Measurements from ENCODE around the gene PDLIM7. TPM values are rescaled to one million over a fixed set of nuclear protein-coding genes. Genes with fewer than 3 reads are reported as not detected.

PDLIM7 gene
- polyA plus RNA-seq, 6 donors from 2014 or later = 1.5 to 6.0 (median 3.9) TPM

DNA sequence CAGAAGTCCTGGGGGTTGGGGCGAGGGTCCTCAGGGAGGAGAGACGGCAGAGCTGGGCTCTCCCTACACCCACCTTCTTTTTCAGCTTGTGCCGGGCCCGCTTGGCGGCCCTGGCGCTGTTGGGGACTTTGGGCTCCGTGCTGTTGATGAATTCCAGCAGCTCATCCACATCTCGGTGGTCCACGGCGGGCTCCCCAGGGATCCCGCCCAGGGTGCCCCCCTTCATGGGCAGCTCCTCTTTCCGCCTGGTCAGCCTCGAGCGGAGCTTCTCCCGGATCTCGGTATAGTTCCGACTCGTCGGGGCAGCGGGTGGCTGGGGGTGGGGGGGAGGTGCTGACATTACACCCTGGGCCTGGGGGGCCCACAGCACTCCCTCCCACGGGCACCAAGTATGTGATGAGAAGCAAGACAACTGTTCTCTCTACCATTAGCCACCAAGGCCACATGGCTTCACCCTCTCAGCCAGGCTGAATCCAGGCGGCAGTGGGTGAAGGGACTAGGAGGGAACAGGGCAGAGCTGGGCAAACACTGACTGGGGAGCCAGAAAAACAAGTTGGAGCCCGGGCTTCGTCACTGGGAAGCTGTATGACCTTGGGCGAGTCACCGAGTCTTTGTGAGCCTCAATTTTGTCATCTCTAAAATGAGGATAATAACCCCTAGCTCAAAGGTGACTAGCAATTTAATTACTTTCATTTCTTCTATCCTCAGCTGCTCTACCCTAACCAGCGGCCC is 34.0 kb upstream of the PDLIM7 start:
- Mint-ChIP-seq H3K36me3 (peaks cover 4 to 17% of the 10 kb centered on the region in 2 donors), H3K4me1 (peaks cover 0 to 20% (median 9%) of the 10 kb centered on the region in 3 donors), H3K27me3 (no peaks in the 10 kb centered on the region), H3K27ac (peak overlapping the region in 1 of 6 donors; percentile 81), H3K4me3 (no peak overlapping the region), H3K9me3 (no peaks in the 10 kb centered on the region)
- DNase-seq (no peak), ATAC-seq (ENCODE audit: low read depth in 2 of 2) (no peak)

DNA sequence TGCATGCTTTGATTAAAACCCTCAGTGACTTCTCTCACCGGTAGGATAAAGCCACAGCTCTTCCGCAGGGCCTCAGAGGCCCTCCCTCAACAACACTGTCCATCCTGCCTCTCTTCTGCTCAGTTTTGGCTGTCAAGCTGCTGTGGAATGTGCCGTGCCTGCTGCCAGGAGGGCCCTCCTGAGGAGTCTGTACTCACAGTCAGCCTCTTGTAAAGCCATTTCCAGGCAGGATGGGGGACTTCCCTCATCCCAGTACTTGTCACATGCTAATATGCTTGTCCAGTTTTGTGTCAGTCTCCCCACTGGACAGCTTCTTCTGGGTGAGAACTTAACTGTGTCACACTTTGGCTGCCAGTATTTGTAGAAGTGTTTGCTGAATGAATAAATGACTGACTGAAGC is 33.2 kb upstream of the PDLIM7 start:
- Mint-ChIP-seq H3K4me3 (no peak overlapping the region), H3K27ac (peak overlapping the region in 1 of 6 donors; percentile 42), H3K9me3 (no peaks in the 10 kb centered on the region), H3K36me3 (peaks cover 4 to 17% of the 10 kb centered on the region in 2 donors), H3K27me3 (no peaks in the 10 kb centered on the region), H3K4me1 (peaks cover 0 to 21% (median 9%) of the 10 kb centered on the region in 3 donors)
- ATAC-seq (ENCODE audit: low read depth in 2 of 2) (no peak), DNase-seq (no peak)

DNA sequence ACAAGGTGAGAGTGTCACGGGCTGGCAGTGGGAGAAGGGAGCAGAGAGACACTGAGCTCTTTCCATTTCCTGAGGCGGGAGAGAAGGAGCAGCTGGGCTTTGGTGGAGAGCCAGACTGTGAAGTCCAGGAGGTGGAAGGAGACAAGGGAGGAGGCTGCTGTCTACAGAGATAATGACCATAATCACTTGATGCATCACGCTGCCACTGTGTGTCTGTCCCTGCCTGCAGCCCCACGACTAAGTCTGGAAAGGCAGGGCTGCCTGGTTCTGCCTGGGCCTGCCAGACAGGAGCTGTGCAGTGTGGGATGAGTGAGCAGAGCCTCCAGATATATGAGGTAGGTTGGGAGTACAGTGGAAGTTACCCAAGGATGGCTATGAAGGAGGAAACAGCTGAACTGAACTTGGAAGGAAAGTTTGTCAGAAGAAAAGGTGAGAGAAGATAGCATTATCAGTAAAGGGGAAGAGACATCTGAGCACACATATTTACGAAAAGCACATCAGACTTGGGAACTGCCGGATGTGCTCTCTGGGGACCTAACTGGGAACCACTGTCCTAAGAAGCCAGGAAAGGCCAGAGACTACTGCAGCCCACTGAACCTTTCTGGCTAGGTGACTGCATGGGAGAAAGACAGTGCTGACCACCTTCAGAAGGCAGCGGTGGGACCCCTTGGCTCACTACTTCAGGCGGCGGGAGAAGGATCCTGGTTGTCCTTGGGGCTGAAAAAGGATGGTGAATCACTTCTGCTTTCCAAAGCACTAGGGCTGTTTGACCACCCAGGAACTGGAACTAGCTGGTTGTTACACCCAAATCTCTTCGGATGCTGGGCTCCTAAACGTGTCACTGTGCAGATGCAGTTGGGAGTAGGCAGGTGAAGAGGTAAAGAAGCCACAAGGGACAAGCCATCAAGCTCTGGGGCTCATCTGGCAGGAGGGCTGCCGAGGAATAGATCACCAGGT is 32.1 kb upstream of the PDLIM7 start:
- H3K27me3 Mint-ChIP-seq = no peaks in the 10 kb centered on the region
- peaks cover 4 to 17% of the 10 kb centered on the region in 2 donors for H3K36me3 Mint-ChIP-seq
- H3K4me1 Mint-ChIP-seq = peaks cover 0 to 23% (median 9%) of the 10 kb centered on the region in 3 donors
- no peak for DNase-seq
- peak overlapping the region in 1 of 8 donors; percentile 33 for H3K4me3 Mint-ChIP-seq
- no peak for ATAC-seq (ENCODE audit: low read depth in 2 of 2)
- H3K27ac Mint-ChIP-seq = peak overlapping the region in 4 of 6 donors; percentile 17 to 70 (median 44)
- no peaks in the 10 kb centered on the region for H3K9me3 Mint-ChIP-seq

DNA sequence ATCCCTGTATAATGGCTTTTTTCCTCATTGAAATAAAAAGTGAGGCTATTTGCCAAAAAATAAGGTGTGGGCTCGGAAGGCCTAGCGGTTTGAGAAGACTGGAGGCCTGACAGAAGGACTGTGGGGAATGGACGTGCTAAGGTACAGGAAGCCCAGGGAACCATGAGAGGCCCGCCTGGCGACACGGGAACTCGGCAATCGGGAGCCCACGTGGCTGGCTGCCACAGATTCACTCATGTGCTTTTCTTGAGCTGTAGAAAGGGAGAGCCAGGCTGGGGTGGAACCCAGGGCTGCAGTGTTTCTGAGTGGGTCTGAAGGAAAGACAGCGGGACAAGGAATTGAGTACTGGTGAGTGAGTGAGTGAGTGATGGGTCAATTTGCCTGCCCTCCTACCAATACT is 31.2 kb upstream of the PDLIM7 start:
- H3K4me1 Mint-ChIP-seq = peaks cover 0 to 21% (median 9%) of the 10 kb centered on the region in 3 donors
- no peak for DNase-seq
- no peaks in the 10 kb centered on the region for H3K9me3 Mint-ChIP-seq
- H3K27me3 Mint-ChIP-seq = no peaks in the 10 kb centered on the region
- H3K4me3 Mint-ChIP-seq = no peak overlapping the region
- peaks cover 4 to 17% of the 10 kb centered on the region in 2 donors for H3K36me3 Mint-ChIP-seq
- ATAC-seq (ENCODE audit: low read depth in 2 of 2) = no peak
- H3K27ac Mint-ChIP-seq = no peak overlapping the region

DNA sequence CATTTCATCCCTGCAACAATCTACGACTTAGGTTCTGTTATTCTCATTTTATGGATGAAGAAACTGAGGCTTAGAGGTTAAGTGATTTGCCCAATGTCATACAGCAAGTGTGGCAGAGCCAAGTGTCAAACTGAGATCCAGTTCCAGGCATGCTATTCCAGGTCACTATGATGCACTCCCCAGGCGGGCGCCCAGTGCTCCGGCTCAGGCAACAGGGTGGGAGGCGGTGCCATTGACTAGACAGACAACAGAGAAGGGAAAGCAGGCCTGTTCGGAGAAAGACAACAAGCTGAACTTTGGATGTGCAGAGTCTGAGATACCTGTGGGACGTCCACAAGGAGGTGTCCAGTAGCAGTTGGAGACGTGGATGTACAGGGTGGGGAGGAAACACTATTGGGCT is 30.2 kb upstream of the PDLIM7 start:
- no peak for ATAC-seq (ENCODE audit: low read depth in 2 of 2)
- H3K4me1 Mint-ChIP-seq = peaks cover 0 to 16% (median 6%) of the 10 kb centered on the region in 3 donors
- no peaks in the 10 kb centered on the region for H3K27me3 Mint-ChIP-seq
- no peak for DNase-seq
- no peaks in the 10 kb centered on the region for H3K9me3 Mint-ChIP-seq
- no peak overlapping the region for H3K4me3 Mint-ChIP-seq
- H3K36me3 Mint-ChIP-seq = peaks cover 4 to 17% of the 10 kb centered on the region in 2 donors
- H3K27ac Mint-ChIP-seq = no peak overlapping the region

GRCh38 chr5:177526791-177527190 is 29.4 kb upstream of the PDLIM7 start:
- DNase-seq (no peak), ATAC-seq (ENCODE audit: low read depth in 2 of 2) (no peak)
- H3K27me3 Mint-ChIP-seq = no peaks in the 10 kb centered on the region
- no peaks in the 10 kb centered on the region for H3K9me3 Mint-ChIP-seq
- H3K4me3 Mint-ChIP-seq = no peak overlapping the region
- no peak overlapping the region for H3K27ac Mint-ChIP-seq
- H3K36me3 Mint-ChIP-seq = peaks cover under 1 to 13% of the 10 kb centered on the region in 2 donors
- peaks cover 0 to 11% (median 5%) of the 10 kb centered on the region in 3 donors for H3K4me1 Mint-ChIP-seq

GRCh38 chr5:177526191-177526590 is 28.8 kb upstream of the PDLIM7 start:
- no peaks in the 10 kb centered on the region for H3K9me3 Mint-ChIP-seq
- peaks cover 4 to 14% (median 11%) of the 10 kb centered on the region in 3 donors for H3K4me1 Mint-ChIP-seq
- no peak overlapping the region for H3K27ac Mint-ChIP-seq
- ATAC-seq (ENCODE audit: low read depth in 2 of 2) (no peak), DNase-seq (no peak)
- no peaks in the 10 kb centered on the region for H3K27me3 Mint-ChIP-seq
- H3K4me3 Mint-ChIP-seq = no peak overlapping the region
- peaks cover 0 to 10% of the 10 kb centered on the region in 2 donors for H3K36me3 Mint-ChIP-seq

GRCh38 chr5:177524941-177525655 is 27.7 kb upstream of the PDLIM7 start:
- Mint-ChIP-seq H3K36me3 (peaks cover 0 to 1% of the 10 kb centered on the region in 2 donors), H3K27me3 (no peaks in the 10 kb centered on the region), H3K4me3 (no peak overlapping the region), H3K27ac (no peak overlapping the region), H3K9me3 (no peaks in the 10 kb centered on the region), H3K4me1 (peaks cover 15 to 22% (median 17%) of the 10 kb centered on the region in 3 donors)
- DNase-seq = no peak
- ATAC-seq (ENCODE audit: low read depth in 2 of 2) = no peak

DNA sequence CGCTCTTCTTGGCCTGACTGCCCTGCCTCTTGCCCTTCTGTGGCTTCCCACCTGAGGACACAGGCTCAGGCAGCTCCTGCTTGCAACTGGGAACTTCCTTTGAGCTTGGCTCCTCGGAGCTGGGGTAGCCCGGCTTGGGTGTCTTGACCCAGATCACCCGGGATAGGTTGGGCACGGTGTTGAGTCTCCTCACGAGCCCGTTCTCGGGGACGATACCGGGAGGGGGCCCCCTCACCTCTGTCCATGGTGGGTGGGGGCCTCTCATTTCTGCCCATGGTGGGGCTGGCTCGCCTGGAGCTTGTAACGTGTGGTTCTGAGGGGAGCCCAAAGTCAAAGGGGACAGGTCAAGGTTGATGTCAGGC is 27.1 kb upstream of the PDLIM7 start:
- no peaks in the 10 kb centered on the region for H3K27me3 Mint-ChIP-seq
- DNase-seq = no peak
- H3K27ac Mint-ChIP-seq = no peak overlapping the region
- H3K36me3 Mint-ChIP-seq = no peaks in the 10 kb centered on the region
- H3K4me3 Mint-ChIP-seq = no peak overlapping the region
- peaks cover 20 to 27% (median 21%) of the 10 kb centered on the region in 3 donors for H3K4me1 Mint-ChIP-seq
- H3K9me3 Mint-ChIP-seq = no peaks in the 10 kb centered on the region
- ATAC-seq (ENCODE audit: low read depth in 2 of 2) = no peak

DNA sequence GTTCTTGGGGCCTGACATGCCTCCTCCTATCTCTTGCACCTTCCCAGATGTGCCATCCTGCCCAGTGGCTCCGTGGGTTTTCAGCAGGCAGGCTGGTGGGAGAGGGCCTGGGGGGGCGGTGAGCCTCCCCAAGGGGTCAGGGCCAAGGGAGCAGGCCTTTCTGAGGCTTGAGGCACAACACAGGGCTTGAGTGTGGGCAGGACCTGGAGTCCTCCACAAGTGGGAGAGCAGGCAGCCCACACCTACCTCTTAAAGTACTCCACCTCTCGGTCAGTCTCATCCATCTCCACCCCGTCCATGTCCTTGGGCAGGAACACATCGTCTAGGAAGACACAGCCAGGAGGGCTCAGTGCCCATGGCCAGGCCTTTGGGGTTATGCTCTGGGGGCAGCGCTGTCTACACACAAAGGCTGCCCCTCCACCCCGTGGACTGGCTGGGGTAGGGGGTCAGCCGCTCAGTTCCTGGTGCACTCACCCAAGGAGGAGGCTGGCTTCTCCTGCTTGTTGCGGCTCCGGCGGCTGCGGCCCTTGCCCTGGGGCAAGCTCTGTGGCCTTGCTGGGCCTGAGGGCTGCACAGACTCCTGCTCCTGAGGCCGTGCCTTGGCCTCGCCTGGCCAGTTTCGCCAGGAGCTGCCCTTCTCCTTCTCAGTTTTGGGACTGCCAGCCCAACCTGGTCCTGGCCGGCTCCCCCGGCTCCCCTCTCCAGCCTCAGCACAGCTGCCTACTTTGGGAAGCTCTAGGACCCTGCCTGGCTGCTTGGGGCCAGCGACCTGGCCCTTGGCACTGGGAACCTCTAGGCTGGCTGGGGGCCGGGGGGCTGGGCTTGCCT is 26.5 kb upstream of the PDLIM7 start:
- ATAC-seq (ENCODE audit: low read depth in 2 of 2) = no peak

GRCh38 chr5:177520916-177521513 is 23.6 kb upstream of the PDLIM7 start:
- Mint-ChIP-seq H3K4me3 (peak overlapping the region in 1 of 8 donors; percentile 73), H3K4me1 (peaks cover 33 to 45% (median 40%) of the 10 kb centered on the region in 3 donors), H3K36me3 (peaks cover 0 to 8% of the 10 kb centered on the region in 2 donors), H3K27ac (peak overlapping the region in 4 of 6 donors; percentile 24 to 83 (median 64)), H3K27me3 (no peaks in the 10 kb centered on the region), H3K9me3 (no peaks in the 10 kb centered on the region)
- ATAC-seq (ENCODE audit: low read depth in 2 of 2) (no peak), DNase-seq (no peak)

More for the DNA sequence above, 26.5 kb upstream of the PDLIM7 start:
- H3K27ac Mint-ChIP-seq = peak overlapping the region in 2 of 6 donors; percentile 71 to 74
- H3K27me3 Mint-ChIP-seq = no peaks in the 10 kb centered on the region
- DNase-seq = no peak
- no peak overlapping the region for H3K4me3 Mint-ChIP-seq
- H3K9me3 Mint-ChIP-seq = no peaks in the 10 kb centered on the region
- H3K36me3 Mint-ChIP-seq = no peaks in the 10 kb centered on the region
- peaks cover 22 to 29% (median 26%) of the 10 kb centered on the region in 3 donors for H3K4me1 Mint-ChIP-seq

GRCh38 chr5:177520271-177520670 is 22.9 kb upstream of the PDLIM7 start:
- DNase-seq (no peak), ATAC-seq (ENCODE audit: low read depth in 2 of 2) (no peak)
- H3K9me3 Mint-ChIP-seq = no peaks in the 10 kb centered on the region
- peaks cover 34 to 52% (median 48%) of the 10 kb centered on the region in 3 donors for H3K4me1 Mint-ChIP-seq
- H3K4me3 Mint-ChIP-seq = peak overlapping the region in 2 of 8 donors; percentile 35 to 73
- H3K36me3 Mint-ChIP-seq = peaks cover 0 to 8% of the 10 kb centered on the region in 2 donors
- no peaks in the 10 kb centered on the region for H3K27me3 Mint-ChIP-seq
- peak overlapping the region in 4 of 6 donors; percentile 37 to 85 (median 82) for H3K27ac Mint-ChIP-seq
